ENCODE measurements around the gene TTLL9.
A peak's percentile ranks its signal among the peaks of the same experiment; 100 is the strongest.

TTLL9 gene

GRCh38 chr20:31831771-31832306 lies 38.6 kb upstream of the TTLL9 start:
- ChIA-PET POLR2A (no interaction called here), CTCF (interaction anchor here (1.1 to 13.3 kb wide), 4 partner anchors 11 to 200 kb away, joined by 3 to 154 read pairs (median 11); partner anchors contain the start of genes FOXS1 and MYLK2)
- DNase-seq (ENCODE audit: extremely low spot score) = no peak
- TF ChIP-seq, protein P1, sequence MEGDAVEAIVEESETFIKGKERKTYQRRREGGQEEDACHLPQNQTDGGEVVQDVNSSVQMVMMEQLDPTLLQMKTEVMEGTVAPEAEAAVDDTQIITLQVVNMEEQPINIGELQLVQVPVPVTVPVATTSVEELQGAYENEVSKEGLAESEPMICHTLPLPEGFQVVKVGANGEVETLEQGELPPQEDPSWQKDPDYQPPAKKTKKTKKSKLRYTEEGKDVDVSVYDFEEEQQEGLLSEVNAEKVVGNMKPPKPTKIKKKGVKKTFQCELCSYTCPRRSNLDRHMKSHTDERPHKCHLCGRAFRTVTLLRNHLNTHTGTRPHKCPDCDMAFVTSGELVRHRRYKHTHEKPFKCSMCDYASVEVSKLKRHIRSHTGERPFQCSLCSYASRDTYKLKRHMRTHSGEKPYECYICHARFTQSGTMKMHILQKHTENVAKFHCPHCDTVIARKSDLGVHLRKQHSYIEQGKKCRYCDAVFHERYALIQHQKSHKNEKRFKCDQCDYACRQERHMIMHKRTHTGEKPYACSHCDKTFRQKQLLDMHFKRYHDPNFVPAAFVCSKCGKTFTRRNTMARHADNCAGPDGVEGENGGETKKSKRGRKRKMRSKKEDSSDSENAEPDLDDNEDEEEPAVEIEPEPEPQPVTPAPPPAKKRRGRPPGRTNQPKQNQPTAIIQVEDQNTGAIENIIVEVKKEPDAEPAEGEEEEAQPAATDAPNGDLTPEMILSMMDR (IDR thresholded peaks at IDR 0.05; ENCODE audit: control extremely low read depth, extremely low read depth, low read depth, missing control alignments) = no peak

GRCh38 chr20:31833130-31833930 lies 37.1 kb upstream of the TTLL9 start:
- ChIA-PET POLR2A (no interaction called here), CTCF (interaction anchor here (0.7 to 13.3 kb wide), 12 partner anchors 9 to 197 kb away, joined by 3 to 154 read pairs (median 4); partner anchors contain the start of genes FOXS1, MYLK2 and PDRG1)
- TF ChIP-seq, protein P1 (IDR thresholded peaks at IDR 0.05; ENCODE audit: control extremely low read depth, extremely low read depth, low read depth, missing control alignments) = peak; percentile 79
- peak; percentile 82 for DNase-seq (ENCODE audit: extremely low spot score)

- ChIA-PET CTCF (interaction anchor here (0.9 to 13.3 kb wide), 11 partner anchors 9 to 196 kb away, joined by 3 to 154 read pairs (median 5); partner anchors contain the start of genes FOXS1, MYLK2 and PDRG1), POLR2A (interaction anchor here (0.5 kb wide), 1 partner anchor 986 kb away, joined by 4 read pairs; the partner anchor contains the start of gene MAPRE1)
- TF ChIP-seq, protein P1 (IDR thresholded peaks at IDR 0.05; ENCODE audit: control extremely low read depth, extremely low read depth, low read depth, missing control alignments) = no peak
These were observed 36.4 kb upstream of the TTLL9 start for GRCh38 chr20:31833931-31834521.

GRCh38 chr20:31835554-31835953 lies 34.9 kb upstream of the TTLL9 start:
- TF ChIP-seq, protein P1 (IDR thresholded peaks at IDR 0.05; ENCODE audit: control extremely low read depth, extremely low read depth, low read depth, missing control alignments) = no peak
- DNase-seq (ENCODE audit: extremely low spot score) = no peak
- POLR2A ChIA-PET = no interaction called here
- CTCF ChIA-PET = interaction anchor here (1.5 to 13.3 kb wide), 6 partner anchors 10 to 122 kb away, joined by 4 to 154 read pairs (median 18); partner anchors contain the start of genes FOXS1, MYLK2 and PDRG1

More at GRCh38 chr20:31833931-31834521, 36.4 kb upstream of the TTLL9 start:
- no peak for DNase-seq (ENCODE audit: extremely low spot score)

- TF ChIP-seq, protein P1 (IDR thresholded peaks at IDR 0.05; ENCODE audit: control extremely low read depth, extremely low read depth, low read depth, missing control alignments) = no peak
- CTCF ChIA-PET = interaction anchor here (0.9 to 13.3 kb wide), 8 partner anchors 10 to 195 kb away, joined by 3 to 154 read pairs (median 13); partner anchors contain the start of genes FOXS1, MYLK2 and PDRG1
- POLR2A ChIA-PET = interaction anchor here (0.5 kb wide), 1 partner anchor 105 kb away, joined by 4 read pairs; no protein-coding TSS in a partner anchor
- DNase-seq (ENCODE audit: extremely low spot score) = peak; percentile 71
These were observed 34.2 kb upstream of the TTLL9 start for GRCh38 chr20:31835977-31836852.

Data from GM10248 (cell line).